Body of pancreas (tissue), 4 donors: ENCODE data around the gene DNAH3.

ENCODE experiments used
- CTCF ChIP-seq, 7 experiments: fragments of 450-650 bp in 4 of 7; fragments of 200-600 bp in 3 of 7; sonication (generic) in 3 of 7; IDR thresholded peaks; one replicate each; pipeline ENCODE4 v1.5.1; 2016 to 2019; ENCODE audit warnings: antibody characterized with exemption in 7 of 7
- POLR2A ChIP-seq, 3 donors: fragments of 450-650 bp; IDR thresholded peaks; one replicate each; pipeline ENCODE4 v1.6.1; 2016; ENCODE audit warnings: antibody characterized with exemption in 3 of 3, mild to moderate bottlenecking in 2 of 3

DNA sequence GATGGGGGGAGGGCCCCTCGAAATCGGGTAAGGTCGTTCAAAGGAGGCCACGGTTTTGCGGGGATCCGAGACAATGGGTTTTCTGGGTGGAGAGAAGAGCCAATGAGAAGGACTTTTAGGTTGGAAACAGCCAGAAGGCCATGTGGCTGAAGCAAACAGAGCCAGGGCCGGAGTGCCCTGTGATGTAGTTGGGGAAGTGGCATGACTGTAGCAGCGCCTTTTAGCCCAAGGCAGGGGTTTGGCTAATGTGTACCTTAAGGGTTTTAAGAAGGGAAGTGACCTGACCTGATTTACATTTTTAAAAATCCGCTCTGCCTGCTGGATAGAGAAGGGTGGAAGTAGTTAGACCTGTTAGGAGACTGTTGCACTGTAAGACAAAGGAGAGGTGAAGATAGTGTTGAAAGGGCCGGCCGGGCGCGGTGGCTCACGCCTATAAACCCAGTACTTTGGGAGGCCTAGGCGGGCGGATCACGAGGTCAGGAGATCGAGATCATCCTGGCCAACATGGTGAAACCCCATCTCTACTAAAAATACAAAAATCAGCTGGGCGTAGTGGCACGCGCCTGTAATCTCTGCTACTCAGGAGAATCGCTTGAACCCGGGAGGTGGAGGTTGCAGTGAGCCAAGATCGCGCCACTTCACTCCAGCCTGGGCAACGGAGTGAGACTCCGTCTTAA, 249.1 kb downstream of the DNAH3 start:
- TF ChIP-seq CTCF (IDR thresholded peaks at IDR 0.05) (no peak), POLR2A (IDR thresholded peaks at IDR 0.05) (no peak)
